IPS-15b (cell line): ENCODE data around the gene MOG.
"Not testable (repeated sequence)": the region's sequence is repeated elsewhere in the genome, so short reads cannot be mapped to it uniquely, and the experiment has no call there.

Experiments
- H3K27me3 ChIP-seq: one replicate; pipeline ENCODE4 v1.6.1; 2013; ENCODE audit warnings: low read length; ENCODE audit not compliant: control insufficient read depth, insufficient read depth
- H3K36me3 ChIP-seq: one replicate; pipeline ENCODE4 v1.6.1; 2013; ENCODE audit warnings: low read length; ENCODE audit not compliant: control insufficient read depth, insufficient read depth
- H3K4me1 ChIP-seq: one replicate; pipeline ENCODE4 v1.6.1; 2013; ENCODE audit warnings: mild to moderate bottlenecking, low read length; ENCODE audit not compliant: control insufficient read depth, insufficient read depth
- H3K4me3 ChIP-seq: one replicate; pipeline ENCODE4 v1.5.1; 2013; ENCODE audit warnings: low read depth, low read length
- H3K9ac ChIP-seq: one replicate; pipeline ENCODE4 v1.6.1; 2013; ENCODE audit warnings: low read depth, mild to moderate bottlenecking, low read length
- H3K9me3 ChIP-seq: one replicate; pipeline ENCODE4 v1.6.1; 2013; ENCODE audit warnings: mild to moderate bottlenecking, low read length; ENCODE audit not compliant: control insufficient read depth, insufficient read depth

Gene MOG

GRCh38 chr6:29666826-29667130, 9.9 kb downstream of the MOG start:
- no peak overlapping the region for H3K9ac ChIP-seq

GRCh38 chr6:29667158-29667557, 10.3 kb downstream of the MOG start:
- Histone ChIP-seq H3K27me3 (no peaks in the 10 kb centered on the region), H3K4me3 (peak overlapping the region; percentile 33), H3K9me3 (no peaks in the 10 kb centered on the region), H3K4me1 (peaks cover 38% of the 10 kb centered on the region), H3K36me3 (no peaks in the 10 kb centered on the region), H3K9ac (no peak overlapping the region)

More at GRCh38 chr6:29666826-29667130, 9.9 kb downstream of the MOG start:
- Histone ChIP-seq H3K36me3 (no peaks in the 10 kb centered on the region), H3K9me3 (no peaks in the 10 kb centered on the region), H3K4me1 (peaks cover 38% of the 10 kb centered on the region), H3K27me3 (no peaks in the 10 kb centered on the region), H3K4me3 (no peak overlapping the region)

- Histone ChIP-seq H3K36me3 (no peaks in the 10 kb centered on the region), H3K27me3 (no peaks in the 10 kb centered on the region), H3K9ac (no peak overlapping the region), H3K4me3 (no peak overlapping the region), H3K4me1 (peaks cover 24% of the 10 kb centered on the region), H3K9me3 (no peaks in the 10 kb centered on the region)
These were observed 14.1 kb downstream of the MOG start for GRCh38 chr6:29671026-29671425.

- not testable (repeated sequence) for H3K27me3 ChIP-seq
These were observed 15.2 kb downstream of the MOG start for GRCh38 chr6:29672116-29672515.

GRCh38 chr6:29673161-29673560, 16.3 kb downstream of the MOG start:
- H3K36me3 ChIP-seq, result no peaks in the 10 kb centered on the region
- no peak overlapping the region for H3K4me3 ChIP-seq
- H3K4me1 ChIP-seq, result peaks cover 5% of the 10 kb centered on the region
- no peak overlapping the region for H3K9ac ChIP-seq
- H3K9me3 ChIP-seq, result no peaks in the 10 kb centered on the region
- H3K27me3 ChIP-seq, result no peaks in the 10 kb centered on the region

More at GRCh38 chr6:29672116-29672515, 15.2 kb downstream of the MOG start:
- not testable (repeated sequence) for H3K9me3 ChIP-seq, H3K4me3 ChIP-seq, H3K9ac ChIP-seq, H3K36me3 ChIP-seq
- peaks cover 13% of the 10 kb centered on the region for H3K4me1 ChIP-seq

- Histone ChIP-seq H3K9me3 (no peaks in the 10 kb centered on the region), H3K9ac (no peak overlapping the region), H3K27me3 (no peaks in the 10 kb centered on the region), H3K36me3 (no peaks in the 10 kb centered on the region), H3K4me1 (peaks cover 2% of the 10 kb centered on the region), H3K4me3 (no peak overlapping the region)
These were observed 17.1 kb downstream of the MOG start for GRCh38 chr6:29674008-29674407.

GRCh38 chr6:29675561-29675960, 18.7 kb downstream of the MOG start:
- no peaks in the 10 kb centered on the region for H3K9me3 ChIP-seq
- peaks cover 2% of the 10 kb centered on the region for H3K4me1 ChIP-seq
- H3K36me3 ChIP-seq, result no peaks in the 10 kb centered on the region
- H3K9ac ChIP-seq, result no peak overlapping the region
- no peaks in the 10 kb centered on the region for H3K27me3 ChIP-seq
- no peak overlapping the region for H3K4me3 ChIP-seq

GRCh38 chr6:29676981-29677601, 20.2 kb downstream of the MOG start:
- no peak overlapping the region for H3K9ac ChIP-seq
- peaks cover 2% of the 10 kb centered on the region for H3K4me1 ChIP-seq
- H3K36me3 ChIP-seq, result no peaks in the 10 kb centered on the region
- H3K27me3 ChIP-seq, result no peaks in the 10 kb centered on the region
- H3K9me3 ChIP-seq, result no peaks in the 10 kb centered on the region
- H3K4me3 ChIP-seq, result no peak overlapping the region

GRCh38 chr6:29678114-29678513, 21.2 kb downstream of the MOG start:
- H3K9ac ChIP-seq, result no peak overlapping the region
- H3K4me3 ChIP-seq, result no peak overlapping the region
- no peaks in the 10 kb centered on the region for H3K9me3 ChIP-seq
- H3K27me3 ChIP-seq, result no peaks in the 10 kb centered on the region
- no peaks in the 10 kb centered on the region for H3K36me3 ChIP-seq
- peaks cover 2% of the 10 kb centered on the region for H3K4me1 ChIP-seq

GRCh38 chr6:29679962-29680361, 23.1 kb downstream of the MOG start:
- H3K36me3 ChIP-seq, result no peaks in the 10 kb centered on the region
- no peak overlapping the region for H3K9ac ChIP-seq
- H3K9me3 ChIP-seq, result no peaks in the 10 kb centered on the region
- H3K4me3 ChIP-seq, result no peak overlapping the region
- H3K4me1 ChIP-seq, result peaks cover 10% of the 10 kb centered on the region
- H3K27me3 ChIP-seq, result no peaks in the 10 kb centered on the region

- Histone ChIP-seq H3K9ac (no peak overlapping the region), H3K4me3 (no peak overlapping the region), H3K27me3 (no peaks in the 10 kb centered on the region), H3K36me3 (no peaks in the 10 kb centered on the region), H3K4me1 (peaks cover 10% of the 10 kb centered on the region), H3K9me3 (no peaks in the 10 kb centered on the region)
These were observed 23.5 kb downstream of the MOG start for GRCh38 chr6:29680416-29680815.

- Histone ChIP-seq H3K4me3 (no peak within 1 kb of the TSS), H3K36me3 (no peaks in the 10 kb centered on the region), H3K9me3 (no peaks in the 10 kb centered on the region), H3K27me3 (no peaks in the 10 kb centered on the region), H3K9ac (no peak within 1 kb of the TSS), H3K4me1 (peaks cover 10% of the 10 kb centered on the region)
These were observed 24.0 kb downstream of the MOG start, which contains the start of gene ZFP57 for GRCh38 chr6:29680904-29681303. TSS of gene ZFP57 (minus strand) at chr6:29681152. CDS start at chr6:29677003, 4,149 bp downstream.
